HEK293 (cell line): ENCODE results near the gene PID1.

Experiments used
- CTCF ChIA-PET: fragments of 350-600 bp; formaldehyde crosslinking; extraction: SDS; loops from one replicate; lab custom pipeline; 2021; ENCODE audit warnings: antibody characterized with exemption; lab: Yijun Ruan, JAX
- POLR2A ChIA-PET: fragments of 300-600 bp; formaldehyde crosslinking; extraction: SDS; loops from one replicate; lab custom pipeline; 2020; ENCODE audit warnings: antibody characterized with exemption, inconsistent platforms; lab: Yijun Ruan, JAX
- H3K27ac ChIP-seq: fragments of 200-500 bp; sonication (Bioruptor generic); 2 replicates; pipeline ENCODE4 v1.5.1; 2014; ENCODE audit warnings: low read depth, low read length, control low read depth, inconsistent platforms; ENCODE audit errors: extremely low read depth
- H3K36me3 ChIP-seq, 2 experiments: fragments of 200-500 bp in 1 of 2; sonication (Bioruptor generic) in 1 of 2; 1 replicate in 1 of 2; 2 replicates in 1 of 2; pipeline ENCODE4 v1.5.1; 2014 to 2017; ENCODE audit warnings: inconsistent platforms in 2 of 2, low read length in 2 of 2; ENCODE audit not compliant: control insufficient read depth in 2 of 2, insufficient read depth in 1 of 2
- H3K4me1 ChIP-seq: fragments of 200-500 bp; sonication (Bioruptor generic); 2 replicates; pipeline ENCODE4 v1.5.1; 2014; ENCODE audit warnings: mild to moderate bottlenecking, low read length, inconsistent platforms; ENCODE audit not compliant: control insufficient read depth, insufficient read depth
- H3K4me3 ChIP-seq: 2 replicates; pipeline ENCODE4 v1.5.1; 2011; ENCODE audit warnings: low read depth, mild to moderate bottlenecking, control low read depth, low read length, moderate library complexity
- H3K9me3 ChIP-seq: fragments of 200-500 bp; sonication (Bioruptor generic); 2 replicates; pipeline ENCODE4 v1.5.1; 2014; ENCODE audit warnings: low read depth, low read length, inconsistent platforms; ENCODE audit not compliant: control insufficient read depth, insufficient read depth
- GLIS1 ChIP-seq: fragments of 450-650 bp; formaldehyde crosslinking; IDR thresholded peaks from 2 replicates; pipeline ENCODE4 v1.5.1; 2016; ENCODE audit warnings: missing biosample characterization, missing genetic modification characterization
- KLF1 ChIP-seq: fragments of 450-650 bp; formaldehyde crosslinking; IDR thresholded peaks from 2 replicates; pipeline ENCODE4 v1.5.1; 2016; ENCODE audit warnings: missing biosample characterization, missing genetic modification characterization
- KLF10 ChIP-seq: fragments of 450-650 bp; IDR thresholded peaks from 2 replicates; pipeline ENCODE4 v1.5.1; 2018; ENCODE audit warnings: missing biosample characterization, mild to moderate bottlenecking, missing genetic modification characterization
- MYNN ChIP-seq: fragments of 450-650 bp; formaldehyde crosslinking; IDR thresholded peaks from 2 replicates; pipeline ENCODE4 v1.5.1; 2016; ENCODE audit warnings: missing biosample characterization, missing genetic modification characterization, borderline replicate concordance
- PATZ1 ChIP-seq: fragments of 450-650 bp; formaldehyde crosslinking; IDR thresholded peaks from 2 replicates; pipeline ENCODE4 v1.5.1; 2016; ENCODE audit warnings: missing biosample characterization, missing genetic modification characterization
- PRDM10 ChIP-seq: fragments of 450-650 bp; formaldehyde crosslinking; IDR thresholded peaks from 2 replicates; pipeline ENCODE4 v1.5.1; 2016; ENCODE audit warnings: missing biosample characterization, missing genetic modification characterization
- SCRT2 ChIP-seq: fragments of 450-650 bp; formaldehyde crosslinking; IDR thresholded peaks from 2 replicates; pipeline ENCODE4 v1.5.1; 2016; ENCODE audit warnings: missing biosample characterization, missing genetic modification characterization
- SETDB1 ChIP-seq: IDR thresholded peaks from one replicate; pipeline ENCODE4 v1.6.1; 2017; ENCODE audit warnings: mild to moderate bottlenecking, low read length, moderate library complexity, mixed read lengths; ENCODE audit not compliant: insufficient read length
- SP3 ChIP-seq: fragments of 450-650 bp; formaldehyde crosslinking; IDR thresholded peaks from 2 replicates; pipeline ENCODE4 v1.5.1; 2016; ENCODE audit warnings: missing biosample characterization, missing genetic modification characterization
- WT1 ChIP-seq: fragments of 450-650 bp; formaldehyde crosslinking; IDR thresholded peaks from 2 replicates; pipeline ENCODE4 v1.5.1; 2016; ENCODE audit warnings: missing biosample characterization, missing genetic modification characterization
- ZNF174 ChIP-seq: fragments of 450-650 bp; formaldehyde crosslinking; IDR thresholded peaks from 2 replicates; pipeline ENCODE4 v1.5.0; 2017; ENCODE audit warnings: missing biosample characterization, mild to moderate bottlenecking, missing genetic modification characterization
- ZNF19 ChIP-seq: fragments of 450-650 bp; formaldehyde crosslinking; IDR thresholded peaks from 2 replicates; pipeline ENCODE4; 2016; ENCODE audit warnings: missing biosample characterization, missing genetic modification characterization, low read depth
- ZNF214 ChIP-seq: fragments of 450-650 bp; formaldehyde crosslinking; IDR thresholded peaks from 2 replicates; pipeline ENCODE4 v1.5.1; 2017; ENCODE audit warnings: missing biosample characterization, mild to moderate bottlenecking, missing genetic modification characterization, borderline replicate concordance
- ZNF366 ChIP-seq: fragments of 450-650 bp; formaldehyde crosslinking; conservative IDR thresholded peaks from 2 replicates; pipeline ENCODE4 v1.5.1; 2016; ENCODE audit warnings: missing biosample characterization, missing genetic modification characterization
- ZNF391 ChIP-seq: fragments of 450-650 bp; formaldehyde crosslinking; IDR thresholded peaks from 2 replicates; pipeline ENCODE4 v1.5.1; 2016; ENCODE audit warnings: low read depth, missing biosample characterization, missing genetic modification characterization, borderline replicate concordance
- ZNF48 ChIP-seq: fragments of 450-650 bp; formaldehyde crosslinking; IDR thresholded peaks from 2 replicates; pipeline ENCODE4 v1.5.1; 2016; ENCODE audit warnings: missing biosample characterization, missing genetic modification characterization
- ZNF558 ChIP-seq: fragments of 450-650 bp; formaldehyde crosslinking; IDR thresholded peaks from 2 replicates; pipeline ENCODE4 v1.5.1; 2016; ENCODE audit warnings: missing biosample characterization, missing genetic modification characterization
- ZNF623 ChIP-seq: fragments of 450-650 bp; formaldehyde crosslinking; IDR thresholded peaks from 2 replicates; pipeline ENCODE4 v1.5.1; 2016; ENCODE audit warnings: missing biosample characterization, missing genetic modification characterization
- ZNF629 ChIP-seq: fragments of 450-650 bp; formaldehyde crosslinking; IDR thresholded peaks from 2 replicates; pipeline ENCODE4 v1.5.1; 2017; ENCODE audit warnings: missing biosample characterization, missing genetic modification characterization
- ZNF660 ChIP-seq: fragments of 450-650 bp; IDR thresholded peaks from 2 replicates; pipeline ENCODE4 v1.5.1; 2018; ENCODE audit warnings: missing biosample characterization, mild to moderate bottlenecking, missing genetic modification characterization
- ZNF701 ChIP-seq: fragments of 450-650 bp; formaldehyde crosslinking; IDR thresholded peaks from 2 replicates; pipeline ENCODE4 v1.5.1; 2016; ENCODE audit warnings: missing biosample characterization, missing genetic modification characterization
- ZNF777 ChIP-seq: fragments of 450-650 bp; formaldehyde crosslinking; IDR thresholded peaks from 2 replicates; pipeline ENCODE4 v1.5.1; 2017; ENCODE audit warnings: missing biosample characterization, missing genetic modification characterization, borderline replicate concordance
- ZNF792 ChIP-seq: fragments of 450-650 bp; formaldehyde crosslinking; IDR thresholded peaks from 2 replicates; pipeline ENCODE4 v1.5.1; 2016; ENCODE audit warnings: missing biosample characterization, missing genetic modification characterization
- ZSCAN30 ChIP-seq: fragments of 450-650 bp; IDR thresholded peaks from 2 replicates; pipeline ENCODE4 v1.5.1; 2018; ENCODE audit warnings: missing biosample characterization, mild to moderate bottlenecking, missing genetic modification characterization, moderate library complexity

Gene PID1

GRCh38 chr2:229220254-229220653, 50.8 kb downstream of the PID1 start (continued):
- TF ChIP-seq WT1 (tag by site-specific recombination) = no peak
- TF ChIP-seq ZNF777 = no peak

- no peak for TF ChIP-seq ZNF366 (tag by site-specific recombination)
- no peak for TF ChIP-seq ZNF701 (tag by site-specific recombination)
- TF ChIP-seq ZNF48 (tag by site-specific recombination) = no peak
- TF ChIP-seq PRDM10 = no peak
- TF ChIP-seq SETDB1 = no peak
- TF ChIP-seq KLF10 (tag by site-specific recombination) = no peak
- TF ChIP-seq, all 188 proteins: peak for 0
- Histone ChIP-seq H3K27ac (no peak overlapping the region), H3K4me3 (no peak overlapping the region), H3K36me3 (no peaks in the 10 kb centered on the region), H3K9me3 (no peaks in the 10 kb centered on the region), H3K4me1 (no peaks in the 10 kb centered on the region)
- ChIA-PET POLR2A (no interaction called here), CTCF (no interaction called here)
Observed at GRCh38 chr2:229218329-229218921, 52.7 kb downstream of the PID1 start.

- CTCF ChIA-PET = no interaction called here
- Histone ChIP-seq H3K27ac (no peak overlapping the region), H3K4me1 (no peaks in the 10 kb centered on the region), H3K9me3 (no peaks in the 10 kb centered on the region), H3K36me3 (no peaks in the 10 kb centered on the region), H3K4me3 (no peak overlapping the region)
- TF ChIP-seq ZNF391 (tag by site-specific recombination) (no peak), SETDB1 (no peak), ZNF19 (tag by site-specific recombination) (no peak), ZNF558 (tag by site-specific recombination) (no peak), ZNF214 (tag by site-specific recombination) (no peak), ZNF174 (no peak), GLIS1 (tag by site-specific recombination) (no peak), ZNF660 (tag by site-specific recombination) (no peak), ZSCAN30 (no peak), ZNF792 (tag by site-specific recombination) (no peak), ZNF629 (tag by site-specific recombination) (no peak), ZNF623 (tag by site-specific recombination) (no peak), PATZ1 (tag by site-specific recombination) (no peak), MYNN (tag by site-specific recombination) (no peak), KLF1 (no peak), SP3 (tag by site-specific recombination) (no peak), SCRT2 (tag by site-specific recombination) (no peak)
- POLR2A ChIA-PET = no interaction called here
Observed at GRCh38 chr2:229212241-229212640, 58.8 kb downstream of the PID1 start.
